Measurements from ENCODE around the gene DAPK1. TPM values are rescaled to one million over a fixed set of nuclear protein-coding genes. Genes with fewer than 3 reads are reported as not detected.

Gene DAPK1
- total and polyA plus RNA-seq, 10 of the 15 experiments (the other 5 are each of a cell fraction or from before 2014, with no cell fraction given): 8.2 to 94.7 (median 51.6) TPM

DNA sequence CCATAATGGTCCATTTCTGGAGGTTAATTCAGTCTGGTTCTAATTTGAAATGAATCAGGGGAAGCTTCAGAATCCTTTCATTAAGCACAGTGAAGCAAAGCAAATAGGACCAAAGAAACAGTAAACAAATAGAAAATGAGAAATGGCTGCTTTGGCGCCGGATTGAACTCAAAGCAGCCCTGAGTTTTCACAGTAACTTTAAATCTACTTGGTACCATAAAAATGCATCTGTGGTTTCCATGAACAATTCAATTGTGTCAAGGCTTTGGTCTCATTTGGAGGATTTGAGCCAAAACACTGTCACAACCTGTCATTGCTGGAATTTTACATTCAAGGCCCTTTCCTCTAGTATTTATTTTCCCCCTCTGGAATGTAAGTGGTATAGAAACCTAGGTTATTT, 25.9 kb upstream of the DAPK1 start (continued):
- TF ChIP-seq, protein P1, sequence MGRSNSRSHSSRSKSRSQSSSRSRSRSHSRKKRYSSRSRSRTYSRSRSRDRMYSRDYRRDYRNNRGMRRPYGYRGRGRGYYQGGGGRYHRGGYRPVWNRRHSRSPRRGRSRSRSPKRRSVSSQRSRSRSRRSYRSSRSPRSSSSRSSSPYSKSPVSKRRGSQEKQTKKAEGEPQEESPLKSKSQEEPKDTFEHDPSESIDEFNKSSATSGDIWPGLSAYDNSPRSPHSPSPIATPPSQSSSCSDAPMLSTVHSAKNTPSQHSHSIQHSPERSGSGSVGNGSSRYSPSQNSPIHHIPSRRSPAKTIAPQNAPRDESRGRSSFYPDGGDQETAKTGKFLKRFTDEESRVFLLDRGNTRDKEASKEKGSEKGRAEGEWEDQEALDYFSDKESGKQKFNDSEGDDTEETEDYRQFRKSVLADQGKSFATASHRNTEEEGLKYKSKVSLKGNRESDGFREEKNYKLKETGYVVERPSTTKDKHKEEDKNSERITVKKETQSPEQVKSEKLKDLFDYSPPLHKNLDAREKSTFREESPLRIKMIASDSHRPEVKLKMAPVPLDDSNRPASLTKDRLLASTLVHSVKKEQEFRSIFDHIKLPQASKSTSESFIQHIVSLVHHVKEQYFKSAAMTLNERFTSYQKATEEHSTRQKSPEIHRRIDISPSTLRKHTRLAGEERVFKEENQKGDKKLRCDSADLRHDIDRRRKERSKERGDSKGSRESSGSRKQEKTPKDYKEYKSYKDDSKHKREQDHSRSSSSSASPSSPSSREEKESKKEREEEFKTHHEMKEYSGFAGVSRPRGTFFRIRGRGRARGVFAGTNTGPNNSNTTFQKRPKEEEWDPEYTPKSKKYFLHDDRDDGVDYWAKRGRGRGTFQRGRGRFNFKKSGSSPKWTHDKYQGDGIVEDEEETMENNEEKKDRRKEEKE (IDR thresholded peaks at IDR 0.05): no peak
- TF ChIP-seq NR2C1 (IDR thresholded peaks at IDR 0.05) (no peak), DPF2 (IDR thresholded peaks at IDR 0.05) (no peak), SMAD1 (IDR thresholded peaks at IDR 0.05; ENCODE audit: low read depth, partially characterized antibody) (no peak), BRCA1 (IDR thresholded peaks at IDR 0.05; ENCODE audit: low read depth, low read length) (no peak), TARDBP (IDR thresholded peaks at IDR 0.05; ENCODE audit: borderline replicate concordance) (no peak), ZZZ3 (IDR thresholded peaks at IDR 0.05; ENCODE audit: control insufficient read depth, insufficient read length, low read depth) (no peak), POU2F2 (IDR thresholded peaks at IDR 0.05; ENCODE audit: borderline replicate concordance, low read depth, low read length) (no peak), KLF5 (IDR thresholded peaks at IDR 0.05; ENCODE audit: partially characterized antibody) (no peak), SPI1 (IDR thresholded peaks at IDR 0.05; ENCODE audit: borderline replicate concordance, insufficient read depth, low read depth, low read length) (no peak)
- TF ChIP-seq, protein P2, sequence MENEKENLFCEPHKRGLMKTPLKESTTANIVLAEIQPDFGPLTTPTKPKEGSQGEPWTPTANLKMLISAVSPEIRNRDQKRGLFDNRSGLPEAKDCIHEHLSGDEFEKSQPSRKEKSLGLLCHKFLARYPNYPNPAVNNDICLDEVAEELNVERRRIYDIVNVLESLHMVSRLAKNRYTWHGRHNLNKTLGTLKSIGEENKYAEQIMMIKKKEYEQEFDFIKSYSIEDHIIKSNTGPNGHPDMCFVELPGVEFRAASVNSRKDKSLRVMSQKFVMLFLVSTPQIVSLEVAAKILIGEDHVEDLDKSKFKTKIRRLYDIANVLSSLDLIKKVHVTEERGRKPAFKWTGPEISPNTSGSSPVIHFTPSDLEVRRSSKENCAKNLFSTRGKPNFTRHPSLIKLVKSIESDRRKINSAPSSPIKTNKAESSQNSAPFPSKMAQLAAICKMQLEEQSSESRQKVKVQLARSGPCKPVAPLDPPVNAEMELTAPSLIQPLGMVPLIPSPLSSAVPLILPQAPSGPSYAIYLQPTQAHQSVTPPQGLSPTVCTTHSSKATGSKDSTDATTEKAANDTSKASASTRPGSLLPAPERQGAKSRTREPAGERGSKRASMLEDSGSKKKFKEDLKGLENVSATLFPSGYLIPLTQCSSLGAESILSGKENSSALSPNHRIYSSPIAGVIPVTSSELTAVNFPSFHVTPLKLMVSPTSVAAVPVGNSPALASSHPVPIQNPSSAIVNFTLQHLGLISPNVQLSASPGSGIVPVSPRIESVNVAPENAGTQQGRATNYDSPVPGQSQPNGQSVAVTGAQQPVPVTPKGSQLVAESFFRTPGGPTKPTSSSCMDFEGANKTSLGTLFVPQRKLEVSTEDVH (IDR thresholded peaks at IDR 0.05; ENCODE audit: low read depth, partially characterized antibody): no peak
- TF ChIP-seq, protein P3, sequence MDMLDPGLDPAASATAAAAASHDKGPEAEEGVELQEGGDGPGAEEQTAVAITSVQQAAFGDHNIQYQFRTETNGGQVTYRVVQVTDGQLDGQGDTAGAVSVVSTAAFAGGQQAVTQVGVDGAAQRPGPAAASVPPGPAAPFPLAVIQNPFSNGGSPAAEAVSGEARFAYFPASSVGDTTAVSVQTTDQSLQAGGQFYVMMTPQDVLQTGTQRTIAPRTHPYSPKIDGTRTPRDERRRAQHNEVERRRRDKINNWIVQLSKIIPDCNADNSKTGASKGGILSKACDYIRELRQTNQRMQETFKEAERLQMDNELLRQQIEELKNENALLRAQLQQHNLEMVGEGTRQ (IDR thresholded peaks at IDR 0.05; ENCODE audit: borderline replicate concordance, low read depth, low read length): no peak
- TF ChIP-seq, protein P4, sequence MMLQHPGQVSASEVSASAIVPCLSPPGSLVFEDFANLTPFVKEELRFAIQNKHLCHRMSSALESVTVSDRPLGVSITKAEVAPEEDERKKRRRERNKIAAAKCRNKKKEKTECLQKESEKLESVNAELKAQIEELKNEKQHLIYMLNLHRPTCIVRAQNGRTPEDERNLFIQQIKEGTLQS (IDR thresholded peaks at IDR 0.05; ENCODE audit: borderline replicate concordance, extremely low read depth, low read depth, low read length): no peak
